NK-92 (cell line): Measurements from ENCODE around the gene SUPT3H.
"Not testable (repeated sequence)": the region's sequence is repeated elsewhere in the genome, so short reads cannot be mapped to it uniquely, and the experiment has no call there.

Experiments
- DNase-seq: peaks from one replicate; lab custom pipeline; 2025; ENCODE audit not compliant: unreplicated experiment; lab: John Stamatoyannopoulos, UW

Gene SUPT3H

DNA sequence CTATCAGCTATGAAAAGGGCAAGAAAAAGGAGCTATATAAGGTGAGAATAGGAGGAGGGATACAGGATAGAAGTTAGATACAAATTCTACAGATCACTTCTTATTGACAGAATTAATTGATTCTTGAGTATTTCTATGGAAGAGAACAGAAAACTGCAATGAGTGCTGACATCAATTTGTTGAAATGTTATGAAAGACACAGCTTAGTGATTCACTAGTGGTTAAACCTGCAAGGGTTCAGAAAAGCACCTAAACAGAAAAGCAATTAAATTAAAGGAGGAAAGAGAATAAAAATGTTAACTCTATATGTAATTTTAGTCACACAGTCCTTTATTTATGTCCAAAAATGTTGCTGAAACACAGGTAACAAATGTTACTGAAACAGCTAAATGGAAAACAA is 304.0 kb downstream of the SUPT3H start:
- no peak for DNase-seq

DNA sequence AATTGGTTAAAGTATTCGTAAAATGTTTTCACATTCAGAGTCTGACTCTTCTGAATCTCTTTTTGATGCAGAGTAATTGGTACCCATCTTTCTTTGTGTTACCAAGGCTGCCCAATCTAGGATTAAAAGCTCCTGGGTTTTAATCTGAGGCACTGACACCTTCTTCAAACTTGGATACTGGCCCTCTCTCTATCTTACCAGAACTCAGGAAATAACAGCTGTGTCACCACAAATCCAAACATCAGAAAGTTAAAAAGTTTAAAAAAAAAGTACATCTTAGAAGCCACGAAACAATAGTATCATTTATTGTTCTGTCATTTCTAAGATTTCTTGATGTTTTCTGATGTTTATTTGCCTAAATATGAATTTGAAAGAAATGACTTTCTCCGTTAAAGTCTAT is 305.1 kb downstream of the SUPT3H start:
- DNase-seq = no peak

DNA sequence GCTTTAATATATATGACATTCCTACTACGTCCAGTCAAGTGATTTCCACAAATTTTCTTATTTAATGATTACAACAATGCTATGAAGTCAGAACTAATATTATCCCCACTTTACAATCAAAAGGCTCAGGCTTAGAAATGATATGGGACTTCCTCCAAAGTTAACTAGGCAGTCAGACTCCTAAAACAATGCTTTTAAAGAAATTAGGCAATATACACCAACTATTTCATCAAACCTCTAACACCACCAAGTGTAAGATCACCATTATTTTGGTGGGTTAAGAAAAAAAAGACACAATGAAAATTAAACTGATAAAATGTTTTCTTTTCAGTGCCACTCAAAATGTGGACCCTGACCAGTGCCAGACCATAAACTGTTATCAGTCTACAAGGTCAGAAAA is 305.7 kb downstream of the SUPT3H start:
- DNase-seq = no peak

DNA sequence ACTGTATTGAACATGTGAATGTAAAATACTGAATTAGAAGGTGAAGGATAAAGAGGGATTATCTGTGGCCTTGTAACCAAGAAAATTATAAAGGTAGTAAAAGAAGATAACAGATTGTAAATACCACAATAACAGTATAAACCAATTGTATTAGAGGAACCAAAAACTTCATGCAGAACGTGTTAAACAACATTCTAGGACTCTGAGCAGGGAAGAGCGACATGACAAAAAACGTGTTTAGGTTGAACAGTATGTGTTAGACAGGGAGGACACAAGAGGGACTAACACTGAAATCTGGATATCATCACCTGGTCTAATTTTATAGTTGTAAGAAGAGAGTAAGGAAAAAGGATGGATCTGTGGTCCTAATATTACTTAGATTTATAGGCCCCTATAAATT is 308.6 kb downstream of the SUPT3H start:
- DNase-seq = no peak

DNA sequence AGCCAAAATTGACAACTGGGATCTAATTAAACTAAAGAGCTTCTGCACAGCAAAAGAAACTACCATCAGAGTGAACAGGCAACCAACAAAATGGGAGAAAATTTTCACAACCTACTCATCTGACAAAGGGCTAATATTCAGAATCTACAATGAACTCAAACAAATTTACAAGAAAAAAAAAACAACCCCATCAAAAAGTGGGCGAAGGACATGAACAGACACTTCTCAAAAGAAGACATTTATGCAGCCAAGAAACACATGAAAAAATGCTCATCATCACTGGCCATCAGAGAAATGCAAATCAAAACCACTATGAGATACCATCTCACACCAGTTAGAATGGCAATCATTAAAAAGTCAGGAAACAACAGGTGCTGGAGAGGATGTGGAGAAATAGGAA is 310.3 kb downstream of the SUPT3H start:
- DNase-seq = not testable (repeated sequence)

DNA sequence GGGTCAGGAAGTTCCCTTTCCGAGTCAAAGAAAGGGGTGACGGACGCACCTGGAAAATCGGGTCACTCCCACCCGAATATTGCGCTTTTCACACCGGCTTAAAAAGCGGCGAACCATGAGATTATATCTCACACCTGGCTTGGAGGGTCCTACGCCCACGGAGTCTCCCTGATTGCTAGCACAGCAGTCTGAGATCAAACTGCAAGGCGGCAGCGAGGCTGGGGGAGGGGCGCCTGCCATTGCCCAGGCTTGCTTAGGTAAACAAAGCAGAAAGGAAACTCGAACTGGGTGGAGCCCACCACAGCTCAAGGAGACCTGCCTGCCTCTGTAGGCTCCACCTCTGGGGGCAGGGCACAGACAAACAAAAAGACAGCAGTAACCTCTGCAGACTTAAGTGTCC is 315.1 kb downstream of the SUPT3H start:
- DNase-seq = not testable (repeated sequence)

DNA sequence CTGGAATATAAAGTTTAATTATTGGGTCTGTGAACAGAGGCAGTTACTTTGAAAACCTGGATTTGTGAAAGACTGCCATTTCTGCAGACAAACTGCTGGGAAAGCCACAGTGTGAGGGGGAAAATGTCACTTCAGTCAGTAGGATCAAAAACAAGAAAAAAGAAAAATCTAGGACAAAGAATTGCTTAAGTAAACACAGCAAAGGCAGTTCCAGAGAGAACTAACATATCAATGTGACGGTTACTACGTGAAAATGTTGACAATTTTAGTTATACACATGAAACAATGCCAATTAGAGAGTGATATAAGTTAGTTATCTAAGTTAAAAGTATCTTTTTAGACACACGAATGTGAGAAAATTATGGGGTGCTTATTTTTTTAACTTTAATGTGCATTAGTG is 320.0 kb downstream of the SUPT3H start:
- no peak for DNase-seq

DNA sequence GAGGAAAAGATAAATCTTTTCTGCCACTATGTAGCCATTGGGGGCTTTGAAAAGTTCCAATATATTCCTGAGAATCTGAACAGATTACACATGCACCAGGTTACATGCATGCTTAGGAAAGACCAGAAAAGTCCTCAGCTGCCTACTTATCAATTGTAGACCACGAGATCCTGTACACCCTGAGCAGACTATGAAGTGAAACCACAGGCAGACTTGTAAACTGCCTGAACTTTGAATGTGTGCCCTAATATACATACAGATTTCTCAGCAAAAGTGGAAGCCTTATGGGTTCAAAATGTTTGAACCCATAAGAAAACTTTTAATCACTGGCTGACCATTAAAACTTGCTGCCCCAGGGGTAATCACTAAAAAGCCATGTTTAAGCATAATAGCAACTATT is 323.1 kb downstream of the SUPT3H start:
- no peak for DNase-seq

DNA sequence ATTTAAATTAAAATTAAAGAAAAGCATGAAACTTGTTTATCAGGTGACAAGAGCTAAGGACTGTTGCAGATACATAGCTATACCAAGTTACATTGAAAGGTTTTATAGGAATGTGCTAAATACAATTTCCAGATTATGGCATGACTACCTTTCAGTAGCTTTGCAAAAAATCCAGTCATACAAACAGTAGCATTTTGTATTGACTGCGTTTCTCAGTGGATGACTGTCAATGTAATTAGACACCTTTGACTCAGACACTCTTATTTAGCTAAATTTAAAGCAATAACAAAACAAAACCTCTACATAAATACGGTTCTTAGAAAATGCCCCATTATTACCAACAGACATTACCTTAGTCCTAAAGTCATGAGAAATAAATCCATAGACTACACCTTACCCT is 325.4 kb downstream of the SUPT3H start:
- no peak for DNase-seq

DNA sequence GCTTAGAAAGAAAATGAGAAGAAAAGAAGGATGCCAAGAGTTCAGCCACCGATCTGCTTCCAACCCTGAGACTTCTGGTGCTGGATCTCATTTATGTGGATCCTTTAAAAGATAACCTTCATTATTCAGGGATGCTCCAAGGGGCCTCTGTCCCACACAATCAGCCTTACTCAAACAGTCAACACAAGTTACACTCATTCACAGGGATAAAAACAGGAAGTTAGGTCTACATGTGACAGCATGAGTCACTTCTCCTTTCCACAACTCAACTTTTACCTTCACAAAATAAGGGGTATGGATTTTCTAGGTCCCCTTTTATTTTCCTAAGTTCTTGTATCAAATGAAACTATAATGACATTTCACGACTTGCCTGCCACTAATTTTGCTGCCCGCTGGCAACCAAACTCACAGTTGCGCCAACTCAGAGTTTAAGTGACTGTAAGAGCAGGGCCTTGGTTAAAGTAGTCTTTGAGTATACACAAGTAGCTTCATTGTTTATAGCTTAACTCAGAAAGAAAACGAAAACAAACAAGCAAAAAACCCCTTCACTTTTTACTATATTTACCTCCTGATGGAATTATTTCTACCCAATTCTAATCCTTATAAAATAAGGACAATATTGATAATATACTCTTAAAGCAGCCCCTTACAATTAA is 328.4 kb downstream of the SUPT3H start:
- no peak for DNase-seq

DNA sequence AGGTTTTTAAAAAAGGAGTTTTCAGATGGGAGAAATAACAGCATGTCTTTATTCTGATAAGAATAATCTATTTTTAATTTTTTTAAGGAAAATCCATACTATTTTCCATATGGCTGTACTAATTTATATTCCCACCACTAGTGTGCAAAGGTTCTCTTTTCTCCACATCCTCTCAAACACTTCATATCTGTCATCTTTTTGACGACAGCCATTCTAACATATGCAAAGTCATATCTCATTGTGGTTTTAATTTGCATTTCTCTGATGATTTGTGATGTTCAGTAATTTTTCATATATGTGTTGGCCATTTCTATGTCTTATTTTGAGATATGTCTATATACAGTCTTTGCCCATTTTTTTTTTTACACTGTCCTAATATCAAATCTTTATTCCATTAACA is 330.2 kb downstream of the SUPT3H start:
- DNase-seq = no peak

DNA sequence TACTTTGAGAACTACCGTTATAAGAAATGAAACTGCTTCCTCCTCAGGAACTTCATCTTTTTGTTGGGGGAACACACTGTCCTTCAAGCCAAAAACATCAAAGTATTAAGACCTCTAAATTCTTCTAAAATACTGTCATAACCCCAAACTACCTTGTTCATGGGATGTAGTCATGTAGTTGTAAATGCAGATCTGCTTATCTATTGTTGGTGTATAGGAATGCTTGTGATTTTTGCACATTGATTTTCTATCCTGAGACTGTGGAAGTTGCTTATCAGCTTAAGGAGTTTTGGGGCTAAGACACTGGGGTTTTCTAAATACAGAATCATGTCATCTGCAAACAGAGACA is 332.5 kb downstream of the SUPT3H start:
- no peak for DNase-seq

DNA sequence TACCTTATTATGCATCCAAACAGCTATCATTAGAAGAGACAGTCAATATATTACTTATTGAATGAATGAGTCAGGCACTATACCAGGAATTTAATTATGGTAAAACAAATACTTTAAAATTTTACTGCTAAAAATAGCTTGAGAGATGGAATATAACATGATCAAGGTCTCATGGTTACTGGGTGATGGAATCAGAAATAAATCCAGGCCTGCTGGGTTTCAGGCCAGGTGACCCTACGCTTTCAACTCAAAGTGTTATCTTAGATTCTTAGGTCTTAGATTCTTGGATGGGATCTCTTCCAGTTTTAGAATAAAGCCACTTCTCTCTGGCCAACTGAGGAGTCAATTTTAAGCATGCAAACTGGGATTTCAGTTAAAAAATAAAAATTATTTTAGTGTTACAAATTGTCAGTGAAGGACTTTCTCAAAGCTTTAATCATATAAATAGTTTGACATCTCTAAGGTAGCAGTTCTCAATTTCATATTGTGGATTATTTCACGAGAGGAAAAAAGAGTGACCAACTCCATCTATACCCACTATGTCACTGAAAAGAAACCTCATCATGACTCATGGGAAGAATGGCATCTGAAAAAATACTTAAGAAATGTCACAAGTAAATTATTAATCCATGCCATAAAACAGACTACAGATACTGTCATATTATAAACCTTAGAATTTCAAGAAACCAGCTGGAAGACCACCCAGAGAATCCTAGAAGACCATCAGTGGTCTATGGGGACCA is 333.1 kb downstream of the SUPT3H start:
- DNase-seq = no peak

DNA sequence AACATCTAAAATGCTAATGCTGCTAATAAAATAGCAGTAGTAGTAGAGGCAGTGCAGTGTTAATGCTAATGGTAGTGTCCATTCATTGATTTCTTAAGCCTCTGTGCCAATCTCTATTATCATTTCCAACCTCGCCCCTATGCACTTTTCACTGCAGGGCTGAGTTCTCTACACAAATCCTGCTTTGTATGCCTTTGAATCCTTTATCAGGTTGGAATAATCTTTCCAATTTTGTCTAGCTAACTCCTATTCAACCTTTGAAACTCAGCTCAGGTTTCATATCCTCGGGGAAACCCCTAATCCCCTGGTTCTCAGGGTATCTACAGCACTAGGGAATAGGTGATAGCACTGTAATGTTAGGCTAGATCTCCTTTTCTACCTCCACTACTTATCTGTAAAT is 333.6 kb downstream of the SUPT3H start:
- no peak for DNase-seq

DNA sequence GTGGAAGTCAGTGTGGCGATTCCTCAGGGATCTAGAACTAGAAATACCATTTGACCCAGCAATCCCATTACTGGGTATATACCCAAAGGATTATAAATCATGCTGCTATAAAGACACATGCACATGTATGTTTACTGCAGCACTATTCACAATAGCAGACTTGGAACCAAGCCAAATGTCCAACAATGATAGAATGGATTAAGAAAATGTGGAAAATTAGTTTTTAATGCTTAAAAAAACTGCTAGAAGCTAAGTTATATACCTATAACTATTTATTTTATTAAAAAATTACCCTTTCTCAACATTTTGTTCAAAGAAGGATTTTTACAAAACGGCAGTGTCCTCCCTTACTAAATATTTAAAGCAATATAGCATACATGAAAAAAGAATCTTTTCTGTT is 335.1 kb downstream of the SUPT3H start:
- DNase-seq = not testable (repeated sequence)

DNA sequence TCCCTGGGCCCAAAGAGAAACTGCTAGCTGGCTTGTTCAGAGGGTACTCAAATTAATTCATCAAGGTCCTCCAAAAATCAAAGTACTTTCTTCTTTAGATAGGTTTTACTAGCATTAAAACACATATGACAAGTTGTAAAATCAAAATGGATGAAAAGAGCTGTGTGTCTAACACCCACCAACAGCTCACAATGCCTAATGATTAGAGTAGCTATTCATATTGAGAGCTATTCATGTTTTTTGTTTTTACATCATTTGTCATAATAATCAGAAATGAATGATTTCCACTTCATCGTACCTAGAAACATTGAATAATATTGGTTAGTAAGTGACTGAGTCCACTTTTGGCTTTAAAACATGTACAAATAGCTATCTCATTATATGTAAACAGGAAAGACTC is 339.5 kb downstream of the SUPT3H start:
- DNase-seq = no peak

DNA sequence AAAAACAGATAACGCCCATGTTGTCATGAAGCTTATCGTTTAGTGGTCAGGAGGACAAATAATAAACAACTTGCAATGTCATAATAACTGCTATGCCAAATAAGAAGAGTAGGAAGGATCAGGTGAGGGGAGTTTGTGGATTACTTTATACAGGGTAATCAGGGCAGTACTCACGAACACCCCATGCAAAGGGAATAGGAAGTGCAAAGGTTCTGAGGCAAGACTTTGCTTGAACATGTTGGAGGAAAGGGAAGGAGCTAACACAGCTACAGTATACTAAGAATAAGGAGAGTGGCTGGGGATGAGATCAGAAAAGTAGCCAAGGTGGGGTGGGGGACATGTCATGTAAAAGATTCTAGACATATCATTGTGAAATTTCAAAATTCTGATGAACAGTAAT is 341.6 kb downstream of the SUPT3H start:
- DNase-seq = no peak

DNA sequence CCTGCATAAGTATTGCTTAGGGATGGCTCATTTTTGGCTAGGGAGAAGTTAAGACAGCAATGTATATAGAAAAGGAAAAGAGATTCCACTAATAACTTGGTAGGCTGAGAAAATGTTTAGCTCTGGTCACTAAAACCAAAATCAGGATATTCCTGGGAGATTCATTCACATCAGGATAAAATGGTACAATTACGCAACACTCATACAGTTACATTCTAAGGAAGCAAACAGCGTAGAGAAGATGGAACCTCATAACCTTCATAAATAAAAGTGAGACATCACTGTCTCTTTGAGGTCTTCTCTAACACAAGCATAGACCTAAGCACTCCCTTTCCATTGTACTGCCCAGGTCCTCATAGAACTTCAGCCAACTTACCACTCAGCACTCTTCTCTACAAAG is 345.3 kb downstream of the SUPT3H start:
- no peak for DNase-seq

DNA sequence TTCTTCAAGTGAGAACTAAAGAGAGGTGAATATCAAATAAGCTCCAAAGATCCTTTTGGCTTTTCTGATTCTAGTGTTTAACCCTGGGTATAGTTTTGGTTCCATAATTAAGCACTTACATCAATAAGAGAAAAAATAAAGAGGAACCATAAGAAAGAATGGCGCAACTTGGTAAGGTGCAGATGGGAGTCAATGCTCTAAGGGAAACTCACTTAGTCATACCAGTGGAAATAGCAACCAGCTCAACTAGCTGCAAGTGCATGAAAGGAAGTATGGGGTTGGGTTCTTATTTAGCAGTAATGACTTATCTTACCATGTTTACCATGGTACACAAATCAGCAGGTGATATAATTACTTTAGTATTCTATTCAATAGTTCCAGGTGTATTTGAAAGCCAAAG is 346.1 kb downstream of the SUPT3H start:
- DNase-seq = no peak

DNA sequence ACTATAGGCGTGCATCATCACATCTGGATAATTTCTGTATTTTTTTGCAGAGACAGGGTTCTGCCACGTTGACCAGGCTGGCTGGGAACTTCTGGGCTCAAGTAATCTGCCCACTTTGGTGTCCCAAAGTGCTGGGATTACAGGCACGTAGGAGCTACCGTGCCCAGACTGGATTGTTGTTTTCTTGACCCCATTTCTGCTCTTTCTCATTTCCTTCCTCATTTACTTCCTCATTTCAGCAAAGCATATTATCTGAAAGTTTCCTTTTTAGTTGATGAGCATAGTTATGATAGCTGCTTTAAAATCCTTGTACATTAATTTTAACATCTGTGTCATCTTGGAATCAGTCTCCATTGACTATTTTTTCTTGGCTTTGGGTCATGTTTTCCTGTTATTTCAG is 350.6 kb downstream of the SUPT3H start:
- DNase-seq = no peak

DNA sequence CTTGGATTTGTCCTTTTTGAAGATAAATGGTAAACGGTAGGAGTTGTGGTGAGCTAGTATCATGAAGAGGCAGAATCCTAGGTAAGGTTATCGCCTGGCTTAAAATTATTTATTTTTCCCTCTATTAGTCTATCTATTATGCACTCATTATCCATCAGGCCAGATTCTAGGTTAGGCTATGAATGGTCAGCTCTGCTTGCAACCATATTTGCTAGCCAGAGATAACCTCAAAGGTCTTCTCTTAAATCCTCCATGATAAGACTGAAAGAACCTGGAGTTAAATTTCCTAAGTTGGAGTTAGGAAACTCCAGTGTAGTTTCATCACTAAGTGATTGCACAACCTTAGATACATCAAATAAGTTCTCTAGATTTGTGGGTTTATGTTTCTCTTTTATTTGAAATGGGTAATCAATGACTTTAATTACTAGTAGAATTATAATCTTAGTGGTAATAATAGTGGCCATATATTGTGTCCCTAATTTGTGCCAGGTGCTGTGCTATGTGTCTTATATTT is 351.7 kb downstream of the SUPT3H start:
- no peak for DNase-seq

DNA sequence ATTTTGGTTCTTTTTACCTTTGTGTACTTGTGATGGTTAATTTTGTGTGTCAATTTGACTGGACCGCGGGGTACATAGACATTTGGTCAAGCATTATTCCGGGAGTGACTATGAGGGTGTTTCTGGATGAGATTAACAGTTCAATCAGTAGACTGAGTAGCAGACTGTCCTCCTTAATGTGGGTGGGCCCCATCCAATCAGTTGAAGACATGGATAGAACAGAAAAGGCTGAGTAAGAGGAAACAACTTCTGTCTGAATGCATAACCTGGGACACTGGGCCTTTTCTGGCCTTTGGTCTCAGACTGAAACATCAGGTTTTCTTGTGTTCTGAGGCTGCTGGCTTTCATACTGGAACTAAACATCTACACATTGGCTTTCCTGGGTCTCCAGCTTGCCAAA is 353.1 kb downstream of the SUPT3H start:
- DNase-seq = no peak

DNA sequence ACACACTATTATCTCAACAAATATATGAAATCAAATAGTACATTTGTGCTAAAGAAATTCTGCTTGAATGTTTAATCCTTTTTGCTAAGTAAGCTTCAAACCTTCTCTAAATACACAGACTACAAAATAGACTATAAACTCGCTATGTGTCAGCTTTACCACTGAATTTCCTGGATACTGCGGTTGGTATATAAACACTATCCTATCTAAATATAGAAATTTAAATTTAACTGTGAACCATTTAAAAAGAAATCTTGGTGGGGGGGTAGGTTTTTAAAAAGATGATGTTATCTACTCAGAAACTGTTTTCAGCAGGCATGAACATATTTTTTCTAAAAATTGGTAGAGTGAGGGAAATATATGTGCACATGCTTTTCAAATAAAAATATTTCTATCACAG is 356.1 kb downstream of the SUPT3H start:
- no peak for DNase-seq
